NCI-H510A treated with DMSO at 0.1 percent for 48 hours (cell line): ENCODE data around the gene MC1R.

Experiments used
- DNase-seq: peaks from one replicate; lab custom pipeline; 2025; lab: John Stamatoyannopoulos, UW

The MC1R gene

GRCh38 chr16:89897204-89897603, 21.5 kb upstream of the MC1R start:
- no peak for DNase-seq

GRCh38 chr16:89898201-89898967, 20.3 kb upstream of the MC1R start:
- DNase-seq = no peak

- DNase-seq = no peak
These were observed 18.7 kb upstream of the MC1R start for GRCh38 chr16:89899879-89900481.

GRCh38 chr16:89900885-89901284, 17.8 kb upstream of the MC1R start:
- DNase-seq = no peak

- no peak for DNase-seq
These were observed 15.7 kb upstream of the MC1R start for GRCh38 chr16:89902980-89903379.

- DNase-seq = no peak
These were observed 14.7 kb upstream of the MC1R start for GRCh38 chr16:89903908-89904515.

- no peak for DNase-seq
These were observed 13.8 kb upstream of the MC1R start for GRCh38 chr16:89904606-89905510.

GRCh38 chr16:89905511-89906139, 13.0 kb upstream of the MC1R start:
- DNase-seq = no peak

GRCh38 chr16:89906140-89907025, 12.3 kb upstream of the MC1R start:
- no peak for DNase-seq

- no peak for DNase-seq
These were observed 11.4 kb upstream of the MC1R start for GRCh38 chr16:89907055-89907814.

- DNase-seq = no peak
These were observed 10.4 kb upstream of the MC1R start for GRCh38 chr16:89908236-89908635.

GRCh38 chr16:89909777-89910716, 8.6 kb upstream of the MC1R start:
- DNase-seq = no peak

- no peak for DNase-seq
These were observed 7.8 kb upstream of the MC1R start for GRCh38 chr16:89910717-89911354.

- DNase-seq = no peak
These were observed 7.3 kb upstream of the MC1R start for GRCh38 chr16:89911375-89911774.

- DNase-seq = no peak
These were observed 6.5 kb upstream of the MC1R start for GRCh38 chr16:89912143-89912542.

GRCh38 chr16:89912627-89913026, 6.0 kb upstream of the MC1R start:
- no peak for DNase-seq

GRCh38 chr16:89913408-89914387, 5.0 kb upstream of the MC1R start:
- no peak for DNase-seq
